ENCODE results near the gene VSX1.

VSX1 gene

DNA sequence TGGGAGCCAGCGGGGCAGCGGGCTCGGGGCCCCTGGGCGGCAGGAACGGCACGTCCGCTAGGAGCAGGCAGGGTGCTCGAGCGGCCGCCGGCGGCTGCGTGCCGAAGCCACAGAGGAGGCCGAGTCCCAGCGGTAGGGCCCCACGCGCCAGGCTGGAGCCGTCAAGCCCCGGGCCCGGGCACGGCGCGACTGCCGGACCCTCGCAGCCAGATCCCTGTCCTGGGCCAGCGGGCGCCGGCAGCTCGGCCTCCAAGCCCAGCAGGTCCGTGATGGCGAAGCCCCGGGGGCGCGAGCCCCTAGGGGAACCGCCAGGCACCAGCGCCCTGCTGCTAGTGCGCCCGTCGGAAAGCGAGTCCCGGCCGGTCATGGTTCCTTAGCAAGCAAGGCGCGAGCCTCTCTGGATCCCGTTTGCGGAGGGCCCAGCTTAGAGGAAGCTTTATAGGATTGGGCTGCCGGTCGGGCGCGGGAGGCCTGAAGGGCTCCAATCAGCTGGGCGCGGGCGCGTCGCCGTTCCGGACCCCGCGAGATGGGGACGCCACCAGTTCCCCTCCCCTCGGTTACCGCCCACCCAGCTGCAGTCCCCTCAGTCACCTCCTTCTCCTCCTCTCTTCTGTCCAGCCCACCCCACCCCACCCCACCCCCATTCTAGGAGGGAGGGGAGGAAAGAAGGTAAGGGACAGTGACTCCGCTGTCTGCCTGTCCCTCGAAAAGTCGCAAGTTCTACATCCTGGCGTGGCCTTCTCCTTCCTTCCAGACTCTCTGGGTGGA lies at the start of gene VSX1:
Gene VSX1 (minus strand): TSS at position 412 of the 768 bp plus-strand sequence. CDS start 45 bp downstream, at position 367.
- DNase-seq: no peak

DNA sequence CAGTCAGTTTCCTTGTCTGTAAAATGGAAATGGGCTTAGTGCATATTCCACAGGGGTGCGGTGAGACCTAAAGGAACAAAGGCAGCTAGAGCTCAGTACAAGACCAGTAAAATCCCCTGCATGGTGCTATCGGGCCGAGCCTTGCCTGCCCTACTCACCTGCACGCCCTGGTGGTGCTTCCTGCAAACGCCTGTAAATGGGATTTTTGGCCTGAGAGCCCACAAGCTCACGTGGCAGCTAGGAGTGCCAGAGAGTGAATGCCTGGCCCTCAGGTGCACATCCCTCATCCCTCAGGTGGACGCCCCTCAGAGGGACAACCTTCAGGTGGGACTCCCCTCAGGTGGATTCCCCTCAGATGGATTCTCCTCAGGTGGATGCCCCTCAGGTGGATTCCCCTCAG lies 48.0 kb upstream of the VSX1 start:
- no peak for DNase-seq

DNA sequence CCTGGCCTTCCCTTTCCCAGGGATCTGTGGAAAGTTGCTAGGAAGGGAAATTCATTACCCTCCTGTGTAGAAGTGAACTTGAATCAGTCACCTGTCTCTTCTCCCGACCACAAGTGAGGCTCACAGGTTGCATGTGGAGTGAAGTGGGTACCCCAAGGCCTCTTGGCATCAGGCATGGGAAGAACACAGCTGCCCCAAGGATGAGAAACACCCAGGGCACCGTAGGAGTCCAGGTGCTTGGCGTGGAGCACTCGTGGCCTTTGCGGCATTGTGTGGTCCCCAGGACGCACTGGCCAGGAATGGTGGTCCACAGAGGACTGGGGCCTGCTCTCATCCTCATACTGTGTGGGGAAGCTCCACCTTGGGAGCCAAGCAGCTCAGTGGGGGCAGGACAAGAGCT lies 47.5 kb upstream of the VSX1 start:
- DNase-seq: no peak

- no peak for DNase-seq
Measured at GRCh38 chr20:25128649-25129048, 46.7 kb upstream of the VSX1 start.

- DNase-seq: no peak
Measured at GRCh38 chr20:25127761-25128537, 46.0 kb upstream of the VSX1 start.

- DNase-seq: no peak
Measured at GRCh38 chr20:25126204-25127029, 44.5 kb upstream of the VSX1 start.

DNA sequence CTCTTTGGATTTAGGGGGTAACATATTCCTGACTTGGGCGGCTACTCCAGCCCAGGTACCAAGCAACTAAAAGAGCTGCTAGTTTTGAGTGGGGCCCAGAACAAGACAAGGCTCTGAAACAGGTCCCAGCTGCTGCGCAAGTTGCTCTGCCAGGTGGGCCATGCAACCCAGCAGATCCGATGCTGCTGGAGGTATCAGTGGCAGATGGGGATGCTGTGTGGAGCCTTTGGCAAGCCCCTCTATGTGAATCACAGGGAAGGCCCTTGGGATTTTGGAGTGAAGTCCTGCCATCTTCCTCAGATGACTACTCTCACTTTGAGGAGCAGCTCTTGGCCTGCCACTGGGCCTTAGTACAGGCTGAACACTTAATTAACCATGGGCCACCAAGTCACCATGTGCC lies 43.7 kb upstream of the VSX1 start:
- DNase-seq: no peak

DNA sequence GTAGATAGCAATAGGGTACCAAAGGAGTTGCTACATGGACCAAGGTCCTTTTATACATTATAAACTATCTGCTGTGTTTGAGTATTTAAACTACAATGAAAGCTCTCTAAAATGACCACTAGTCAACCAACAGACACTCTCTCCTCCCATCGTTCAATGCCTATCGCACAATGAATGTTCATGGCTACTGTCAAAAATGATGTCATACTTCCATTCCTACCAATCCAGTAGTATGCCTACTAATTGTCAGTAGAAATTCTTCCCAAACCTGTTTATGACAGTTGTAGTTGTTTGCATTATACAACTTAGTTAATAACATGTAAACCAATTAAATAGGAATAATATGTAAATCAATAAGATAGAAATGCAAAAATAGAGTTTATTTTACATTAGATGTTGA lies 39.0 kb upstream of the VSX1 start:
- DNase-seq: no peak

- no peak for DNase-seq
Measured at GRCh38 chr20:25120457-25120856, 38.5 kb upstream of the VSX1 start.

DNA sequence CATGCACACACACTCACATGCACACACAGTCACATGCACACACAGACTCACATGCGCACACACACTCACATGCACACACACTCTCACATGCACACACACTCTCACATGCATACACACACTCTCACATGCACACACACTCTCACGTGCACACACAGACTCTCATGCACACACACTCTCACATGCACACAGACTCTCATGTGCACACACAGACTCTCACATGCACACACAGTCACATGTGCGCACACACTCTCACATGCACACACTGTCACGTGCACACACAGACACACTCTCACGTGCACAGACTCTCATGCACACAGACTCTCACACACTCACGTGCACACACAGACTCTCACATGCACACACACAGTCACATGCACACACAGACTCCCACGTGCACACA lies 36.6 kb upstream of the VSX1 start:
- DNase-seq: no peak

- no peak for DNase-seq
Measured at GRCh38 chr20:25117990-25118389, 36.0 kb upstream of the VSX1 start.

GRCh38 chr20:25116739-25117458 lies 35.0 kb upstream of the VSX1 start:
- DNase-seq: no peak

DNA sequence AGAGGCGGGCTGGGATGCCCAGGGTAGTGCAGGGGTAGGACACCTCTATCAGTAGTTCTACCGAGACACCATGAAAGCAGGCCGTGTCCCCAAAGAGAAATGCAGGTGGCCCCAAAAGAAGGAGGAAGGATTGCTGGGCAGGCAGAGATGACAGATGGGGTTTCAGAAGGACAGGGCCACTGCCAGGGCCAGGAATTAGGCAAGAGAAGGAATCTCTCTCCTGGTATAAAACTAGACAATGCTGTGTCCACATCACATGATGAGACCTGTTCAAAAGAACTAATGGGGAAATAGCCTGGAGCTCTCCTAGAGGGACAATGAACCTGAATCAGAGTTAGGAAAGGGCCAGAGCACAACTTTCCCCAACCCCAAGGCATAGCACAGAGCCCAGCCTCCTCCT lies 21.6 kb upstream of the VSX1 start:
- DNase-seq: no peak

DNA sequence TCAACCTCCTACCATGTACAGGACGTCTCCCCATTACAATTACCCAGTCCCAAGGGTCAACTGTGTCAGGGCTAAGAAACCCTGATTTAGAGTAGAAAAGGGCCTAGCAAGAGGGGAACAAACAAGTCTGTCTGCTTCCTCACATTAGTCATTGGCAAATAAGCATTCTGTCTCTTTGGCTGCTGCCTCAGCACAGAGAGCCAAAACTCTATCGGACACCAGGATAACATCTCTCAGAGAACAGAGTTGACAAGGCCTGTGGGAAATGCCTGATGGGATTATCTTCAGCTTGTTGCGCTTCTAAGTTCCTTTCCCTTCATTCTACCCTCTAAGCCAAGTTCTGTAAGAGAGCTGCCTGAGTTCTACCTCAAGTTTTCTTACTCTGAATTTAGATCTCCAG lies 19.0 kb upstream of the VSX1 start:
- DNase-seq: no peak

DNA sequence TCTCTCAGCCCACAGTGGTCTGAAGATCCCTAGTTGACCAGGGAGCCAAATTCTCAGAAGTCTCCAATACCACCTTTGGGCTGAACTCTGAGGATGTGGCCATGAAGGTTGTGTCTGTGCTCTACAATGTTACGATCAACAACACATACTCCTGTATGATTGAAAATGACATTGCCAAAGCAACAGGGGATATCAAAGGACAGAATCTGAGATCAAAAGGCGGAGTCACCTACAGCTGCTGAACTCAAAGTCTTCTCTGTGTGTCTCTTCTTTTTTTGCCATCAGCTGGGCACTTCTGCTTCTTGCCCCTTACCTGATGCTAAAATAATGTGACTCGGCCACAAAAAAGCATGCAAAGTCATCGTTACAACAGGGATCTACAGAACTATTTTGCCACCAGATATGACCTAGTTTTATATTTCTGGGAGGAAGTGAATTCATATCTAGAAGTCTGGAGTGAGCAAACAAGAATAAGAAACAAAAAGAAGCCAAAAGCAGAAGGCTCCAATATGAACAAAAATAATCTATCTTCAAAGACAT lies 17.7 kb upstream of the VSX1 start:
- no peak for DNase-seq

DNA sequence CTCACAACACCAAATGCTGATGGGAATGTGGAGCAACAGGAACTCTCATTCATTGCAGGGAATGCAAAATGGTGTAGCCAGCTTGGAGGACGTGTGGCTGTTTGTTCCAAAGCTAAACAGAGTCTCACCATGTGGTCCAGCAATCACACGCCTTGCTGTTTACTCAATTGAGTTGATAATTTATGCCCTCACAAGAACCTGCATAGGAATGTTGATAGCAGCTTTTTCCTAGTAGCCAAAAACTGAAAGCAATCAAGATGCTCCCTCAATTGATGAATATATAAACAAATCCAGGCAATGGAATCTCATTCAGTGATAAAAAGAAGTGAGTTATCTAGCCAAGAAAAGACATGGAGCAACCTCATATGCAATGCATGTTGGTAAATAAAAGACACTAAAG lies 15.6 kb upstream of the VSX1 start:
- no peak for DNase-seq

GRCh38 chr20:25090492-25091429 lies 8.8 kb upstream of the VSX1 start:
- DNase-seq: no peak

GRCh38 chr20:25089662-25090061 lies 7.7 kb upstream of the VSX1 start:
- DNase-seq: no peak

- DNase-seq: no peak
Measured at GRCh38 chr20:25089096-25089495, 7.2 kb upstream of the VSX1 start.

GRCh38 chr20:25088267-25088666 lies 6.3 kb upstream of the VSX1 start:
- DNase-seq: no peak

GRCh38 chr20:25087186-25087929 lies 5.4 kb upstream of the VSX1 start:
- no peak for DNase-seq

Data from NCI-H446 treated with DMSO at 0.1 percent for 48 hours (cell line).